SKM-1 (cell line): ENCODE results near the gene HDAC10.

Experiments used
- DNase-seq: peaks from one replicate; lab custom pipeline; 2025; ENCODE audit not compliant: unreplicated experiment; lab: John Stamatoyannopoulos, UW

The HDAC10 gene

DNA sequence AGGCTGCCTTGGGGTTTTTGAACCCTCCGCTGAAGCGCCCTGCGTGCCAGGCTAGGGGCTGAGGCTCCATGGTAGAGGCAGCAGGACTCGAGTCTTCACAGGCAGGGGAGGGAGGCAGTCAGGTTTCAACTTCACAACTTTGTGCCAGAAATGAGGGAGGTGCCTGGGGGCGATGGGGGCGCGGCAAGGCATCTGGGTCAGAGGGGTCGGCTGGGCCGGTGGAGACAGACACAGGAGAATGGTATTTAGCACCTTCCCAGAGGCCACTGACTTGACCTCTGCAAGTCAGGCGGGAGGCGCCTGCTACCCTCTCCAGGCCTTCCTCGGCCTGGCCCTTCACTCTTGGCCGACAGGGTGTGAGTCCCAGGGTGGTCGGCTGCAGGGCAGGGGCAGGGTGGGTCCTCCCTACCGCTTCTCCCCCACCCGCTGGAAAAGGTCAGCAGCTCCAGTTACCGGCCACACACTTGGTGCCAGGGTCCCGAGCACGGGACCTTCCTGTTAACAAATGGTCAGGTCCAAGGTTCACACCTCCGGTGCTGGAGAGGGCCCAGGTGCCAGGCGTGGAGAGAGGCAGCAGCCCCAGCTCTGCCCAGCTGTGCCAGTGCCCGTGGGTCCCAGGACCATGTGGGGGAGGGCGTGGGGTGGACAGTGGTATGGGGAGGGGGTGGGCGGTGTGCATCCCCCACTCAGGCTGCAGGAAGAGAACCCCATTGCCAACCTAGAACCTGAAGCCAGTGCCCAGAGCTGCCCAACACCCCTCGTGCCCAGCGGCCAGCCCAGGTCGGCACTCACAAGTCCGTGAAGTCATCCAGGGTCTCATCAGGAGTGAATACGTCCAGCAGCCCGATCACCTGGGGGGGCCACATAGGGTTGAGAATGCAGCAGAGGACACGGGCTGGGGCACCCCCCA is 6.6 kb upstream of the HDAC10 start:
- DNase-seq: no peak

DNA sequence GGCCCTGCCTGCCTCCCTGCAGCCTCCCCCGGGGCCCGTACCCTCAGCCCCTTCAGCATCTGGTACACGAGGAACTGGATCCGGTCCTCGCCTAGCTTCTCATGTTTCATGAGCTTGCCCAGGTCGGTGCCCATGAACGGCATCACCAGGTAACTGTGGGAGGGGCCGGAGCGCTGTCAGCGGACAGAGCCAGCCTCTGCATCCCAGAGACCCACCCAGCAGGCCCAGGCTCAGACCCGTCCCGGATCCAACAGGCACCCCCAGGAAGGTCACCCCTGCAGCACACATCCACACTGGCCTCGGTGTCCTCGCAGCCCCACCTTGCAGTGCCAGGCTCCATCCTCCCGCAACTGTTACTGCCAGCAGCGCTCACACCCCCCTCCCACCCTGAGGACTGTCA is 6.0 kb upstream of the HDAC10 start:
- no peak for DNase-seq

DNA sequence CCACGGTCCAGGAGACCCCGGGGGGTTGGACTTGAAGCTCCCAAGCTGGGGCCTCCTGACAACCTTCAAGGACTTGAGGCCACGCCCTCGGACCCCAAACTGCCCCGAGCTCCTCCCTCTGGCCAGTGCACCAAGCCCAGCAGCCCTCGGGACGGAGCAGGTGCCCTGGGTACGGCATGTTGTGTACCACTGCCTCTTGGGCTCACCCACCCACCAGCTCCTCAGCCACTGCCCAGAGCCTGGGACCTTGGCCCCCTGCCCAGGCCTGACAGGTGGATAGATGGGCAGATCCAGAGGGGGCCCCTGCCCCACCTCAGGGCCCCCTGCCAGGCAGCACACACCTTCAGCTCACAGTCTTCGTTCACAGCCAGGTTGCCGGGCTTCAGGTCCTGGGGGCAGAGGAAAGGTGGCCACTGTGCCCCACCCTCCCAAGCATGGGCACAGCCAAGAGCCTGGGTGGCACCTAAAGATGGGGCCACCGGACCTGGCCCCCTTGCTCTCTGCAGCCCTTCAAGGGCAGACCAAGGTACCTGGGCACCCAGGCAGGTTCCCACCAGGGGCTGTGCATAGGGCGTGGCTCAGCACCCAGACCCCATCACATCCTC is 5.3 kb upstream of the HDAC10 start:
- no peak for DNase-seq

DNA sequence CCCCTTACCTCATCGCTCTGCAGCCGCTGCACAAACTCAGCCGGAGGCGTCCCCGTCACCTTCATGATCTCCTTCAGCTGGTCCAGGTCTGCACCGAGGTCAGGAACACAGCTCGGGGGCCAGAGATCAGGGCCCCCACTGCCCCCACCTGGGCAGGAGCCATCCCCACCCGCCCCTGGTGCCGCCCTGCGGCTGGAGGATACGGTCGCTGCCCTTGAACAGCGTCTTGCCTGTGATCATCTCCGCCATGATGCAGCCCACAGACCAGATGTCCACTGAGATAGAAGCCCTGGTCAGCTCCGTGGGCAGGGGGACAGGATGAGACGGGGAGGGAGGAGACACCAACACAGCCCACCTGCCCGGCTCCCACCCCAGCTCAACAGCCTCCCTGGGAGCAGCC is 4.5 kb upstream of the HDAC10 start:
- DNase-seq: no peak

DNA sequence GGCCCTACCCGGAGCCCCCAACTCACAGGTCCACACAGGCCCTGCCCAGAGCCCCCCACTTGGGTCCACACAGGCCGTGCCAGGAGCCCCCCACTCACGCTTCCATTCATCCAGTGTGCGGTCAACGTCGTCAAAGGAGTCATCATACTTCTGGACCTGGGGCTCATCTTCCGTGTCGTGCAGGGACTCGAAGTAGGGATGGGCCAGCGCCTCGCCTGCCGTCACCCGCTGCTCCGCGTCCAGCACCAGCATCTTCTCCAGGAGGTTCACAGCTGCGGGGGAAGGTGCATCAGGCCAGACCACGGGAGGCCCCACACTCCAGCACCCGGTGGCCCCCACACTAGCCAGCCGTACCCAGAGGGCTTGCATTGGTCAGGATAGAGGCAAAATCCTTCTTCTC is 4.0 kb upstream of the HDAC10 start:
- DNase-seq: no peak

DNA sequence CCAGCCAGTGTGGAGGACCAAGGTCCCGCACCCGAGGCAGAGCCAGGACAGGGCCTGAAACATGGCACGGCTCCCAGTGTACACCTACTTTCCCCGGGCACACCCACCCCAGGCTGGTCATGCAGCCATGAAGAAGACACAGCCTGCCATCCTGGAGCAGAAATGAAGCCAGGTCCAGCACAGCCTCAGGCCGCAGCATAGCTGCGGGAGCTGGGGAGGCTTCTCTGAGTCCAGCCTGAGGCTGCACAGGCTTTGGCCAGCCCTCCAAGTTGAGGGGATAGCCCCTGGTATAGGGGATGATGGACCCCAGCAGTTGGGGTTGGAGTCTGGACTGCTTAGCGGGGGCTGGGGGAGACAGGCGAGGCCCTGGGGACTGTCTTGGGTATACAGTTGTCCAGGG is 2.9 kb upstream of the HDAC10 start:
- DNase-seq: no peak

DNA sequence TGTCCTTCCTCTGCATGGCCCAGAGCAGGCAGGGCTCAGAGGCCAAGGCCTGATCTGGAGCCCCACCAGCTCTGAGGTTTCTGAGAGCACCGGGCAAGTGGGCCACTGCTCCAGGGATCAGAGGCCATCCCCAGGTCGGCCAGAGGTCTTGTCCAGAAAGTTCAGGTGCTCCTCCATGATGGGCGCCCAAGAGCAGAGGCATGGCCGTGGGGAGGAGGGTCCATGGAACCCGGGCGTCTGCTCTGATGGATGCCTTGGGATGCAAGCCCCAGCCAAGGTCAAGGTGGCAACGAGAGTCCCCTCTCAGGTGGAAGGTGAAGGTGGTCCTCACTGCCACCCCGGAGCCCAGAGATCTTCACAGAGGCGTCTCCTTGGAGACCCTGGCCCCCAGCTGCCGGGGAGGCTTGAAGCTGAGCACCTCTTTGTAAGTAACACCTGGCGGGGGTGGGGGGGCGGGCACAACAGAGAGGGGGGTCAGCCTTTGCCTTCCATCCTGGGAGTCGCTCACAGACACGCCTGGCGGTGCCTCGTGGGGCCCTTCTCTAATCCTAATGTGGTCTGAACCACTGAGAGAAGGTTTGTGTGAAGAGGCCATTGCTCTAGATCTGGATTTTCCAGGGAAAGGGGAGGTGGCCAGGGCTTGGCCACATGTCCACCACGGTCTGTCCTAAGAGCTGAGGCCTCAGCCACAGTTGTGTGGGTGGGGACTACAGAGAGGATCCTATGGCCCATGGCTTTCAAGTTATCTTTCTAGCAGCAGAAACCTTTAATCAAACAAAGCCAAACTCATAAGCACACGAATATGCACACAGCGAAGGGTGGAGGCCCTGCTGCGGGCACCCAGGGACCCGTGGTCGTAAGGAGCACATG is 2.2 kb upstream of the HDAC10 start:
- DNase-seq: no peak

DNA sequence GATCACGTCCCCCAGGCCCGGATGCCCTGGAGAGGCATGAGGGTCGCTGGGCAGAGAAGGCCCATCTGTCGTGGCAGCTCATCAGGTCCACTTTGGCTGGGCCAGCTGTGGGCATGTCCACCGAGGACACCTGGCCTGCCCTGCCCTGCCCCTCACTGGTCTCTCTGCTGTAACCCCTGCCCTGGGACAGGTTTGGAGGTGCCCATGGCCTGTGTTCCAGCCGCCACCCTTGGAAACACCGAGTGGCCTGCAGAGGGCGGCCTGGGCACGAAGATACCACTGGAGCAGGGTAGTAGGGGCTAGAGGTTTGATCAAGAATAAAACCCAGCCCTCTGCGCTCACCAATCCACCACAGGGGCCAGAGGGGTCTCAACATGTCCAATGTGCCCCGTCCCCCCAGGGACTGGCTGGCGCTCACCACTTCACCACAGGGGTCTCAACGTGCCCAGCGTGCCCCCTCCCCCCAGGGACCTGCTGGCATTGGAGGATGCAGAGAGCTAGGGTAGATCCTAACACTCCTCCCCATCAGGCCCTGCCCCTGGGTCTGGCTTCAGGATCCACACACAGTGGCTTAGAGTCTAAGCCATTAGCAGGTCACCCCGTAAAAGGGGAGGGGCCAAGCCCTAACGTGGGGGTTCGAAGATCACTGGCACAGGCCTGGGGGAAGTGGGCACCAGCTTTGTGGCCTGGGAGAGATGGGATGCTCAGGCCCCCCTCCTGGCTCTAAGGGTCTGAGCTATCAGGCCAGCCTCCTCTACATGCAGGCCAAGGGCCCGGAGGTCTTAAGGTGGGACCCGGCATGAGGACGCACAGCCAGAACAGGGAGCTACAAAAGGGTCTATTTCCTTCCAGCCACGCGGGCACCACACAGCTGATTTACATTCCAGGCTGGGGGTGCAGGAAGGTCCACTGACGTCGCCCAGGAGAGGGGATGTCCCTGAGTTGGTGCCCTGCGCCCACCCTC is 1.3 kb upstream of the HDAC10 start:
- no peak for DNase-seq

DNA sequence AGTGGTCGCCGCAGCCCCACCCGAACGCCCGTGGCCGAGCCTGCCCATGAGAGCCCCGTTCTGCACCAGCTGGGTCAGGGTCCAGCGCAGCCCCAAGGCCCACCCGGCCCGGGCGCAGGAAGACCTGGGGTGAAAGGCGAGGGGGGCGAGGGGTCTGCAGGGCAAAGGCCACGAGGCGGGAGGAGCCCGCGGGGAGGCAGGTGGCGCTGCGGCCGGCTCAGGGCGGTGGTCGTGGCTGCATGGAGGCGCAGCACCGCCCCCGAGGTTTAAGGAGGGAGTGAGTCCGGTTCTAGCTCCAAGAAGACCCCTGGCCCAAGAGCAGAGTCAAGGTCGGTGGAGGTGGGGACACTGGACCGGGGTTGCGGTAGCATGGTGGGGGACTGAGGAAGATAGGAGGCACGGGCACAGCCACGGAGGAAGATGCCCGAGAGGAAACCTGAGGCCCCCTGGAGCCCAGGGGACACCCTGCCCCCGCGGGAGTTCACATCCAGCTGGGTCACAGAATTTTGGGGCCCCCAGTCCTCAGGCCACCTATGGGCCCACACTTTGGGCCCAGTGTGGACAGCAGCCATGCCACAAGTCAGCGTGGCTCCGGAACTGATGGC is 514 bp upstream of the HDAC10 start:
- DNase-seq: no peak

DNA sequence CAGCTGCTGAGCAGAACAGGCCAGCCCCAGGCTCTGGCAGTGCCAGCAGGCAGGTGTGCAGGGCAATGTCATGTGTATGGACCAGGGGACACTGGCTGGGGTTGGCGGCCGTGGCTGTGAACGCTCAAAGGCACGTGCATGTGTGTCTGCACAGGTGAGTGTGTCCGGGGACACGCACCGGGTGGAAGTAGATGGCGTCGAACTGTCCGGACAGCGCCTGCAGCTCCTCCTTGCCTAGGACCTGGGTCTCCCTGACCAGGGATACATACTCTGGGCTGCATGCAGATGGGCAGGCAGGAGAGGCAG is 863 bp downstream of the HDAC10 start:
- DNase-seq: no peak

DNA sequence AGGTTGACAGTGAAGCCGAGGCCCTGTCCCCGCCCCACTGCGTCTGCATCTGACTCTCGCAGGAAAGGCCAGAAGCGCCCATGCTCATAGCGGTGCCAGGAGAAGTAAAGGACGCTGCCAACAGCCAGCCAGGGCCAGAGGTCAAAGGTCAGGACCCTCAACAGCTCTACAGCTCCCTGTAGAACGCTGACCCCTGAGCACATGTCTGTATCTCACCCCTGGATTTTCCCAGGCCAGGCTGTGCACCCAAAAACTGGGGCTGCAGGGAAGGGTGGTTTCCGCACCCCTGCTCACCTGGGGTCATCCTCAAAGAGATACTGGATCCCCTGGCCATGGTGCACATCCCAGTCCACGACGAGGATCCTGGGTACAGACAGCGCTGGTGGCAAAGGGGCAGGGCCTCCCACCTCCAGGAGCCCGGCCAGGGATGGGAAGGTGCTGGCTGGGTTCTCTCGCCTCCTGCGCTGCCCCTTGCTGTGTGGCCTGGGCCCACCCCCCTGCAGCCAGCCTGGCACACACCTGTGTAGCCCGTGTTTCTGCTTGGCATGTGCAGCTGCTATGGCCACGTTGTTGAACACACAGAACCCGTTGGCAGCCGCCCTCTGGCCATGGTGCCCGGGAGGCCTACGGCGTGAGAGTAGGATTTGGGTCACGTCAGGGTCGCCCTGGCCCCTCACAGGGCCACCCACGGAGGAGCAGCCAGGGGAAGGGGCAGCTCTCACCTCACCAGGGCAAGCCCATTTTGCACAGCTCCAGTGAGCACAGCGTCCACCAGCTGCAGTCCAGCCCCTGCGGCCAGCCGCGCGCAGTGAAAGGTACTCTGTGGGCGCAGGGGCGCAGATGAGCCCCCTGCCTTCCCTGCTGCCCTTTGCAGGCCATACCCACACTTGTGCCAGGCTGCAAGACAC is 1.5 kb downstream of the HDAC10 start:
- no peak for DNase-seq

DNA sequence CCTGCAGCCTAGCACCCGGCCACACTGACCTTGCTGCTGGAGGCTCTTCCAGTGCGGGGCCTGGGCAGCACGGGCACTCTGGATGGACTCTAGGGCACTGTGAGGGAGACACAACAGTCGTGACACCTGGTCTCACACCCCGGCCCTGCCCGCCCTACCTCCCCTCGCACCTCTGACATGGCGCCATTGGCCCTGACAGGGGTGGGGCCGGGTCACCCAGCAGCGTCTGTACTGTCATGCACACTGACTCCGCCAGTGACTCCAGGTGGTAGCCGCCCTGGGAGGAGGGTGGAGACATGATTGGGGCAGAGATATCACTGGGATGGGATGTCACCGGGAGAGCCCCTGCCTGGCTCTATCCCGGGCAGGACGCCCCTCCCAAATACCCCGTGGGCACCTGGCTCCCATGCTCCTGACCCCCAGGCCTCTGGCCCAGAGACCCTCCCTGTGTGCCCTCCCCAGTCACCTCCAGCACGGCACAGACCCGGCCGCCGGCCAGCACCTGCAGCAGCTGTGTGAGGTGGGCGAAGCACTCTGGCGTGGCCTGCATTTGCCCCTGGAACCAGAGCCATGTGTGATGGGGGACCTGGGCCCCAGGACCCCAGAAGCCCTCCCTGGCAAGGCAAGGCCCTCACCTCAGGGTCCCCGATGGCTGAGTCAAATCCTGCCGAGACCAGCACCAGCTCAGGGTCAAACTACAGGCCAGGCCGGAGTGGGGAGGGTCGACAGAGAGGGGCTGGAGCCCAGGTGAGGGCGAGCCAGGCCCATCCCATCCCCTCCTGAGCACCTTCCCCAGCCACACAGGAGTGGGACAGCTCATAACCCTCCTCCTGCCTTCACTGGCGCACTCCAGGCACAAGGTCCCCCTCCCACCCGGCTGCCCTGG is 2.6 kb downstream of the HDAC10 start:
- DNase-seq: no peak

DNA sequence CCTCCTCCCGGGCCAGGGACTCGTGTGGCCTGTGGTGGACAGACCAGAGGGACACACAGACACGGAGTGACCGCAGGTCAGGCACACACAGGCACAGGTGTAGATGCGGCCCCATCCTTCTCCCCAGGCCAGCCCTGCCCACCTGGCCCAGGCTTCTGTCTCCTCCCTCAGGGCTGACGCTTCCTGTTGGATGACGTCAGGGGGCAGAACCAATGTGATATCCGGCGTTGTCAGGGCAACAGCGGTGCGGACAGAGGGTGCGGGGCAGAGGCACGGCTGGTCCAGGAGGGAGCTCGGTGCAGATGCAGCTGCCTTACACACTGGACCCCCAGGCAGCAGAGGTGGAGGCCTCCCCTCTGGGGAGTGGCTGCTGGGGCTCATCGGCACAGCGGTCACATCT is 3.3 kb downstream of the HDAC10 start:
- DNase-seq: no peak

DNA sequence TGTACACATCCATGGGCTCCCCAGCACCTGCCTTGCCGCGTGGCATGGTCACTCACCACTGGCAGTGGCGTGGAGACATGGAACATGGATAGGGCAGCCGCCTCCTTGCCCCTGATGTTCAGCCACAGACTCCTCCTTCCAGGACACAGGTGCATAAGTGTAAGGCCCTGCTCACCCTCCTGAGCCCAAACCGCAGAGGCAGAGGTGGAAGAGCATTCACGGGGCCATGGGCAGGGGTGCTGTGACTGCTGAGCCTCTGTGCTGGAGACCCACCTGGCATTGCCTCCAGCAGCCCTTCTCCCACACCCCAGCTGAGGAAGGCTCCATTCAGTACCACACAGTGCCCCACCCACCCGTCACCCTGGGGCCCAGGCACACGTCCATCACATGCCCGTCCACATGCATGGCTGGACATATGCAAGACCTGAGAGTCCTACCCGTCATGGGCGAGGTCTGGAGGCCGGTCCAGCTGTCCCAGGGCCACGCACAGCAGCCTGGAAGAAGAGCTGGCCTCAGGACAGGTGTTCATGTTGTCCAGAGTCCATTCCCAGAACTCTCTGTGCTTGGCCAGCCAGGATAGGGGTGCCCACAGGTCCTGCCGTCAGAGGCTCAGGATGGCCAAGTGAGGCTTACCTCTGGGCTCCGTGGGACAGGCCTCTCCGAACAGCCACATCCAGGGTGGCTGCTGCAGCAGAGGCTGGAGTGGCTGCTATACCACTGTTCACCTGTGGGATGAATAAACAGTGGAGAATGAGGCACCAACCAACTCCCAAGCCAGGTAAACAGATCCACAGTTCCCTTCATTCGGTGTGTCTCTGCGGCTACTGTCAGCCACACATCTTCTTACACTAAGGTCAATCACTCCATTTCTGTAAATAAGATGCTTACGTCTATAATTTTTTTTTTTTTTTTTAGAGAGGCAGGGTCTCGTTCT is 4.6 kb downstream of the HDAC10 start:
- no peak for DNase-seq

DNA sequence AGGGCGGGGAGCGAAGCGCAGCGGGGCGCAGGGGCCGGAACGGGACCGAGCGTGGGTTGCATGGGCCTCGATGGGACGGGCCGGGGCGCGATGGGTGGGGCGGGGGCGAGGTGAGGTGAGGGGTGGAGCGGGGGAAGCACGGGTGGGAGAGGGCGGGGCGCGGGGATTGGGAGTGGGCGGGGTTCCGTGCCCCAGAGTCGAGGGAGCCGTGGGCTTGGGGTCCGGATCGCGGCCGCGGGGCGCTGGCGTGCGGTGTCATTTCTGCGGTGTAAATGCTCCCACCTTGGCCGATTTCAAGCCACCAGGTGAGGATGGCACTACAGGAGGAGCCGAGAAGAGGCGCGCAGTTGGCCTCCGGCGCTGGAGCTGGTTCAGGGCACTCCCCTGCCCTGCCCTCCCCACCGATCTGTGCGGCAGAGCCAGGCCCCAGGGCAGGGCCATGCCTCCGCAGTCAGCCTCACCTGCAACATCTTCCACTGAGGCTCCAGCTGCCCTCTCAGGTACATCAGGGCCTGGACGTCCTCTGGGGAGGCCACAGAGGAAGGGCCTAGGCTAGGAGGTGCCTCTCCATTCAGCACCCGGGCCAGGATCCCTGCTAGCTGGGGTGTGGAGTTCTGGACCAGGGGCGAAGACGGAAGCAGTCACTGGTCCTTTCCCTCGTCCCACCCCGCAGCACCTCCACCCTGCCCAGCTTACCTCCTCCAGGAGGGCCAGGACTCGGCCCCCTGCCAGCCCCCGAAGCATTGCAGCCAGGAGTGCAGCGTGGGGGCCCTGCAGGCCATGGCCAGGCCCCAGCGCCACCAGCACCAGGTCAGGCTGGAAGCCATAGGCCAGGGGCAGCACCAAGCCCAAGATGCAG is 5.6 kb downstream of the HDAC10 start:
- no peak for DNase-seq
